HG02885 (cell line): ENCODE data around the gene IFI35.
A peak's percentile ranks its signal among the peaks of the same experiment; 100 is the strongest.

ENCODE experiments used
- ATAC-seq: cut with Tn5 transposase; IDR thresholded peaks from one replicate; pipeline ENCODE4 v1.9.1; 2021; ENCODE audit warnings: mild to moderate bottlenecking; ENCODE audit not compliant: unreplicated experiment, poor library complexity

Gene IFI35

DNA sequence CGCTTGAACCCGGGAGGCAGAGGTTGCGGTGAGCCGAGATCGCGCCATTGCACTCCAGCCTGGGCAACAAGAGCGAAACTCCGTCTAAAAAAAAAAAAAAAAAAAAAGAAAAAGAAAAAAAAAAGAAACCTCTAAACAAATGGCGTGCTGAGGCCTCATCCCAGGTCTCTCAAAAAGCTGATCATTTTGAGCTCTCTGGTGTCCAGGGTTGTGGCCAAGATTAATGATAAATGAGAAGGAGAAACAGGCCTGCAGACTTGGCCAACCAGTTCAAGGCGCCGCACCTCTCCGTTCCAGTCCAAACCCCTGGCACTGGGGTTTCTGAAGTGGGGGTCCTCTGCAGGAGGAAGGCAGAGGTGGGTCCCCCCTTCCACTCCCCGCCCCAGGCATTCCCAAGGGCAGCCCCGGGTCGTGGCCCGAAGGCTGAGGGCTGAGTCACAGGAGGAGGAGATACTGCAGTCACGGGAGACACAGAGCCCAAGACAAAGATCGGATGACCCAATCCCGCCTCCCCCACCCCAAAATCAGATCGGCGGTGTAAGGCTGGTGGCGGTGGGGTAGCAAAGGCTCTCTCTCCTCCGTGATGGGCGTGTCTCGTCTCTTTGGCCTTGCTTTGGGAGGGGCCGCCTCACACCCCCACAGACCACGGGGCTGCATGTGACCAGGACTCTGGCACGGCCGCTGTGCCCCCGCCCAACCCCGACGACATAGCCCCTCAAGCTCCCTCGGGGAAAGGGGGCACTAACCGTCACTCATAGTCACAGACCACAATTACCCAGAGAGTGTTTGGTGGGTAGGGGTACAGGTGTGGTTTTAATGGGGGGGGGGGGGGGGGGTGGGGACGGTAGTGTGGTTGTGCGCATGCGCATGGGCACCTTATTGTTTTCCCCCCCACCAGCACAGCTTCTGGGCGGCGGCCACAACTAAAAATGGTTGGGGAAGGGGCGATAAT lies 14.5 kb downstream of the IFI35 start:
- ATAC-seq: no peak

DNA sequence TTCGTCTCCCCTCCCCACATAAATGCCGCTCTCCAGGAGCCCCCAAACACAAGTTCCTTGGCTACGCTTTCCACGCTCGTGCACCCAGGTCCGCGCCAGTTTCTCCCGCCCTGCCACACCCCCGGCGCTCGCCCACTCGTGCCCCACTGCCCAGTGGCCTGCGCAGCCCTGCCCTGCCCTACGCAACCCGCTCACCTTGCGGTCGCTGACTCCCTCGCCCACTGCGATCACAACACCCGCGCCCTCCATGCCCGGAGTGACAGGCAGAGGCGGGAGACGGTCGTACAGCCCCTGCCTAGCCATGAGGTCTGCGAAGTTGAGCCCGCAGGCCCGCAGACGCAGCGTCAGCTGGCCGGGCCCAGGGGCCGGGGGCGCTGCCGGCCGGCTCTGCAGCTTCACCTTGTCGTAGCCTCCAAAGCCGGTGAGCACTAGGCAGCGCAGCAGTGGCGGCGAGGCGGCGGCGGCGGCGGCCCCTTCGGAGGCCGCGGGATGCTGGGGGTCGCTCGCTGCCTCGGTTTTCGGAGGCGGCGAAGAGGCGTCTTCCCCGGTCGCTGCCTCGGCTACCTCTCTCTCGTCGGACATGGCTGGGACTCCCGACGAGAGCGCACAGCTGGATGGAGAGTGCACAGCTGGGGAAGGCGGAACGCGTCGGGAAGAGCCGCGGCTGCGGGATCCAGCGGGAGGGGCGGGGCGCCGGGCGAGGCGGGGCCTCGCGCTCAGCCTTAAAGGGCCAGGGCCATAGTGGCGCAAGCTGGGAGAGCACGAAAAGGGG lies 15.3 kb downstream of the IFI35 start, which contains the start of gene VAT1:
Gene VAT1 (minus strand): TSS at position 645 of the 772 bp plus-strand sequence. CDS start 63 bp downstream, at position 582.
- ATAC-seq: peak; percentile 43

DNA sequence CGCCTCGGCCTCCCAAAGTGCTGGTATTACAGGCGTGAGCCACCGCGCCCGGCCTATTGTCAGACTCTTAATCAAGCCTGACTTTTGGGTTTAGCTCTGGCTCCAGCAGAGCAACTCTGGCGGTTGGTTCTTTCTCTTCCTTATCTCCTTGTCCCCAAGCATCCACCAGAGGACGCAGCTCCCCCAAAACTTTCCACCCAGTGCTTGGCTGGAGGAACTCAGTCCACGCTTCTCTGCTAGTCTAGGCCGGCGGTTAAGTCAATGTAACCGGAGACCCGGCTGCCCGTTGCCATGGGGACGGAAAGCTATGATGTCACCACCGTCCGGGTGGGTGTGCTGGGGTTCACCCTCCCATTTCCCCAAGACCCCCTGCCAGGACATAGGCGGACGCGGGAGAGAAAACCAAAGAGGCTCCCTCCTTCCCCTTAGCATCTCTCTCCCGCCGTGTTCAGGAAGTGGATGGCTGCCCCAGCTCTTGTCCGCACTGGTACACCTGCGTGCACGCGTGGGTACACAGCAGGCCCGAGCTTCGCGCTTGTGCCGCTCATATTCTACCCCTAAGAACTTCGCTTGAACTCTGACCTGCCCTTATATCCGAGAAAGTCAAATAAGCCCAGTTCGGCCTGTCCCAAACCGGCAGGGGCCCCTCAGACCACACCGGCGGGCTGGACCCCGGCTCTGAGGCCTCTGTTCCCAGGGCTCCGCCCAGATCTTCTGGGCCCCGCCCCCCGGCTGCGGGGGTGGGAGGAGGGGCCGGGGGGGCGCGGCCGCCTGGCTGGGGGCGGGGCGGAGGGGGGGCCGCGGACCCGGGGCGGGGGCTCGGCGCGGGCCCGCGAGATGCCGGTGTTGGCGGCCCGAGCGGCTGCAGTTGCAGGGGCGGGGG lies 18.1 kb downstream of the IFI35 start, which contains the start of gene RND2:
Gene RND2 (plus strand): TSS at position 825 of the 883 bp plus-strand sequence. CDS start 117 bp downstream, outside the sequence.
- ATAC-seq: peak; percentile 38

GRCh38 chr17:43025290-43025657 lies 18.7 kb downstream of the IFI35 start:
- no peak for ATAC-seq

DNA sequence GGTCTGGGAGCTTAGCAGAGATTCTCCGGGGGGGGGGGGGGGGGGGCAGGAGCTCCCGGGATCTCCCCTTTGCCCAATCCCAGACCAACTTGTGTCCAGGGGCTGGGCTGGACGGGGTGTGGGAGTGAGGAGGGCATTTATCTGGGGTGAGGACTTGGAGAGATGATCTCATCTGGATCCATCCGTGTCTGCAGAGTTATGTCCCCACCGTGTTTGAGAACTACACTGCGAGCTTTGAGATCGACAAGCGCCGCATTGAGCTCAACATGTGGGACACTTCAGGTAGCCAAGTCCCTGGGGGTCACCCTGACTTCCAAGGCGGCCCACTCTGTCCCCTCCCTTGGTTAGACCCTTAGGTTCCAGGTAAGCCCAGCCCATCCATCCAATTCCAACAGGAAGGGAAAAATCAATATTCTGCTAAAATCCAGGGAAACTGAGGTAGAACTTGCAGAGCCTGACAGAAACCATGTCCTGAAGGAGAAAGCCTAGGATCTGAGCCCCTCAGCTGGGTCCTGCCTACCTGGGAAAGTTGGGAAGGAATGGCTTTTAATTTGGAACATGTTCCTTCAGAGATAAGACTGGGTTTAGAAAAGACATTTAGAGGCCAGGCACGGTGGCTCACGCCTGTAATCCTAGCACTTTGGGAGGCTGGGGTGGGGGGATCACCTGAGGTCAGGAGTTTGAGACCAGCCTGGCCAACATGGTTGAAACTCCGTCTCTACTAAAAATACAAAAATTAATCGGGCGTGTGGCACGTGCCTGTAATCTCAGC lies 19.4 kb downstream of the IFI35 start:
- ATAC-seq: no peak

DNA sequence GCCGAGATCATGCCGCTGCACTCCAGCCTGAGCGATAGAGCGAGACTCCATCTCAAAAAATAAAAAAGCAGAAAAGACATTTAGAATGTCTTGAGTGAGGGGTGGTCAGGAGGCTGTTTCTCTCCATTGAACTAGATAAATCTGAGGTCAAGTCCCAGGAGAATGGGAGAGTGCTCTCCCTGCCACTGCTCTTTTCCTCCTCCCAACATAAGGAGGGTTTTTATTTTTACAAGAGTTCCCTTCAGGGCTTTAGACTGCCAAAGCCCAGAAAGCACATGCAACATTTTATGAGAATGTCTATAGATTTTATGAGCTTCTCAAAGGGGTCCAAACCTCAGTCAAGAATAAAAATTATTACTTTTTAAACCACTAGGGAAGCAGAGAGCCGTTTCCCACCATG lies 20.0 kb downstream of the IFI35 start:
- ATAC-seq: no peak

- no peak for ATAC-seq
Observed at GRCh38 chr17:43027091-43028032, 20.8 kb downstream of the IFI35 start.

- ATAC-seq: no peak
Observed at GRCh38 chr17:43028221-43028861, 21.8 kb downstream of the IFI35 start.

DNA sequence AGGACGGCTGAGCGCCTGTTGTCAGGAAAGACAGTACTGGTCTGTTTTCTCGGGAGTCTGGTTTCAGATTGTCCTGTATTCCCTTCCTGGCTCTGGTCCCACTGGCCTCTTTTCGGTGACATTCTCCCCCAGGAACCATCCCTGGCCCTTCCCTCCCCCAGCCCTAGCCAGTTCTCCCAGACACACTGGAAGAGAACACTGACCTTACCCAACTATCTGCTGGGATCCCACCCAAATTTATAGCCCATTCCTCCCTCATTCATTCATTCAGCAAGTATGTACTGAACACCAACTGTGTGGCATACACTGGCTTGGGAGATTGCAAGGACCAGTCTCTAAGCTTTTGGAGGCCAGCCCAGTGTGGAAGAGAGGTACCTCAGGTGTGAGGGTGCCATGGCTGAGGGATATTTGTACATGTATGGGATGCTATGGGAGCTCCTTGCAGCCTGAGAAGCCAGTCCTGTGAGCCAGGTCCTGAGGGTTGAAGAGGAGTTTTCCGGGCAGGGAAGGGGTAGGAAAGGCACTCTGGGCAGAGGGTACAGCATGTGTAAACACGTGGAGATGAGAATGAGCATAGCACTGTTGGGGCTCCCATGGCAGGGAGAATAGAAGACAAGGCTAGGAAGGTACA lies 23.7 kb downstream of the IFI35 start:
- no peak for ATAC-seq

DNA sequence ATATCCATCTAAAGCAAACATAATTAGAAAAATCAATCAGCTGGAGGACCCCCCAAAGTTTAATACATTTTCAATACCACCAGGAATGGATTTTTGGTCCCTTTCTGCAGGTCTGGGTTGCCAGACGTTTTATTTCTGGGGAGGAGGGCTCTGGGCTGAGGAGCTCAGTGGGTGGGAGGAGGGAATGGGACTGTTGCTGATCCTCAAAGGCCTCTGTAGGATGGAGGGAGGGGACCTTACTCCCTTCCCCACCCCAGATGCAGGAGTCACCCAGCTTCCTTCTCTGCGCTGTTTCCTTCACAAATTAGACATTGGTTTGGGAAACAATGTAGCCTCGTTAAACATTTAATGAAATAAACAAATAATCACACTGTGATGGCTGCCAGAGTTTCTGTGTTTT lies 25.1 kb downstream of the IFI35 start:
- ATAC-seq: no peak

GRCh38 chr17:43033948-43034881 lies 27.6 kb downstream of the IFI35 start:
- ATAC-seq: no peak

GRCh38 chr17:43034894-43035293 lies 28.3 kb downstream of the IFI35 start:
- no peak for ATAC-seq

GRCh38 chr17:43039646-43040045 lies 33.1 kb downstream of the IFI35 start:
- ATAC-seq: no peak

DNA sequence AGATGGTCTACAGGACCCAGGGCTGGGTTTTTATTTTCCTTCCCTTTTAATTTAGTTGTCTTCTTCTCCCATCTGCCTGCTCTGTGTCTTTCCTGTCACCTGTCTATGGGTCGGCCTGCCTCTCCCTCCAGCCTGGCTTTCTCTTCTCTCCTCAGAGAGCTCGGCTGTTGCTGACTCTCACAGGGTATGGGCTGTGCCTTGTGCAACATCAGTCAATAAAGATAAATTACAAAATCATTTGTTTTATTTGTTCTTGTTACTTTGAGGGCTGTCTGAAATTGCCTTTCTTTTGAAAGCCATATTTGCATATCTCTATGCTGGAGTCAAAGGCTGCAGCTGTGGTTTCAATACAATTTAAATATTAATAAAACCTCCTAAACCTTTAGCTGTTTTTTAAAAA lies 34.1 kb downstream of the IFI35 start:
- ATAC-seq: no peak

- ATAC-seq: no peak
Observed at GRCh38 chr17:43042025-43042628, 35.5 kb downstream of the IFI35 start.

DNA sequence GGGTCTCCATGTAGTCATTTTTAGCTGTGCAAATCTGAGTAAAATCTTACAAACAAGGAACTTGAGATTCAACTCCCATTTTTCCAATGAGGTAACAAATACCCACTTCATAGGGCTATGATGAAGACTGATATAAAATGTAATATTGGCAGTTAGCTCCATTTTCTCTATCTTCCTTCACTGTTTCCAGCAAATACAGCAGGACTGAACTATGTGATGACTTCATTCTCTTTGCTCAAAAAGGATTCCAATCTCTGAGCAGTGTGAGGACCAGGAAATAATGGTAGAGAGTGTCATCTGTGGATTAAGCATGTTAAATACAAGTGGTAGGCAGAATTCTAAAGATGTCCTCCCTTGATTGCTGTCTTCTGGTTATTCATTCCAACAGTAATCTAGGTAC lies 36.7 kb downstream of the IFI35 start:
- ATAC-seq: no peak
